Pancreas (tissue), 10 donors: ENCODE data around the gene ISL1. TPM values are rescaled to one million over a fixed set of nuclear protein-coding genes. Genes with fewer than 3 reads are reported as not detected.

Experiments used
- ATAC-seq, 4 donors: fragments of 200-7000 bp; cut with Tn5 transposase; one replicate each; pipeline versions ENCODE4 v1.8.0 to v1.9.1; 2020; ENCODE audit warnings: mild to moderate bottlenecking in 4 of 4, moderate library complexity in 4 of 4
- DNase-seq, 6 donors: peaks; one replicate each; pipeline ENCODE4 v3.0.0-alpha.2; 2020
- FAIRE-seq: peaks from 2 replicates; lab custom pipeline; 2012; peaks lifted over from hg19 to GRCh38; lab: Jason Lieb, UNC
- H3K27ac ChIP-seq, 4 donors: fragments of 200-600 bp; sonication (generic); 1 replicate in 3 of 4; 2 replicates in 1 of 4; pipeline versions ENCODE4 v1.5.0 to v1.8.0; 2020
- H3K27me3 ChIP-seq, 4 donors: fragments of 200-600 bp; one replicate each; pipeline ENCODE4 v1.8.0; 2021
- H3K36me3 ChIP-seq, 3 donors: fragments of 200-600 bp; sonication (generic) in 1 of 3; one replicate each; pipeline versions ENCODE4 v1.5.0 to v1.8.0; 2020 to 2021
- H3K4me1 ChIP-seq, 3 donors: fragments of 200-600 bp; one replicate each; pipeline ENCODE4 v1.8.0; 2021
- H3K4me3 ChIP-seq, 4 donors: fragments of 200-600 bp; sonication (generic) in 2 of 4; one replicate each; pipeline versions ENCODE4 v1.5.0 to v1.8.0; 2020 to 2021
- H3K9me3 ChIP-seq, 4 donors: fragments of 200-600 bp; one replicate each; pipeline ENCODE4 v1.8.0; 2021
- WGBS, 2 donors: extraction: QIAGEN DNeasy Blood & Tissue Kit; methylation state at CpG; one replicate each; pipeline ENCODE4 v1.1.7; 2013; 5-methylcytosine and 5-hydroxymethylcytosine counted together
- intact Hi-C, 3 donors: fragments of 100-400 bp; cut with DNase I; formaldehyde crosslinking; loops; one replicate each; pipeline versions ENCODE4 v1.11.1 to v1.14.2; 2022
- polyA plus RNA-seq, 2 donors: library from polyadenylated mRNA; stranded (reverse); fragments of 200-250 nt; gene quantifications; one replicate each; pipeline ENCODE4 v1.2.3, GENCODE V29; 2013
- total RNA-seq, 6 donors: library from RNA; stranded (reverse); fragmentation: NEBNext Ultra II Directional in 4 of 6; extraction: Animal tissue kit (Norgen Biotek cat#: 25700) in 4 of 6; gene quantifications; one replicate each; pipeline versions ENCODE4 v1.2.1 to v1.2.4, GENCODE V29; 2021 to 2023
- TF ChIP-seq, protein P1 (sequence below), 4 donors: fragments of 200-600 bp; sonication (generic) in 3 of 4; IDR thresholded peaks; one replicate each; pipeline versions ENCODE4 v1.5.0 to v1.8.0; 2021; ENCODE audit warnings: antibody characterized with exemption in 4 of 4
- donor health status: healthy with polysubstance abuse.
- donor health status: DM: no; HTN: no; CAD: no; lungs with moderate emphysema.
- donor health status: DM: no; HTN: no; CAD: no.
- donor health status: control.
- donor health status: control.
- donor health status: Bipolar disorder and iron deficiency.
- donor health status: DM: yes; HTN: yes; CAD: no.
- donor health status: DM: no; HTN: no; CAD: no.
- donor health status: DM: no; HTN: no; CAD: no.
- donor health status: DM: yes; HTN: yes; CAD: no.

The ISL1 gene
- total and polyA plus RNA-seq, 8 donors: 0.93 to 30.5 (median 2.9) TPM

DNA sequence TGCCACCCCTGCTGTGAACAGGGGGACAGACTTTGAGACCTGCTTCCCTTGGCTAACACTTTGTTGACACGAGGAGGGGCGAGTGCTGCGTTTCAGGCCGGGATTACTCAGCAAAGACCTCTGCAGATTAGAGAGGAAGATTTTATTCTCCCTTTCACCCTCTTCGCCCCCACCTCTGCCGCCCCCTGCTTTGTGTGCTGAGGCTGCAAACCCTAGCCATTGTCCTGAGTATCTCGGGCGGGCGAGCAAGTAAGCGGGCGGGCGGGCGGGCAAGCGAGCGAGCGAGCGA is 6.0 kb downstream of the ISL1 start:
- H3K27me3 ChIP-seq: peaks cover 0 to 65% (median 0%) of the 10 kb centered on the region in 4 donors
- WGBS, 2 donors: 1 to 4% methylated on average over 10 to 17 of the region's 17 CpGs
- no peaks in the 10 kb centered on the region for H3K4me1 ChIP-seq
- no peaks in the 10 kb centered on the region for H3K9me3 ChIP-seq
- ATAC-seq: peak in 1 of 4 donors; percentile 4
- H3K27ac ChIP-seq: peak overlapping the region in 1 of 4 donors; percentile 20
- TF ChIP-seq, protein P1, sequence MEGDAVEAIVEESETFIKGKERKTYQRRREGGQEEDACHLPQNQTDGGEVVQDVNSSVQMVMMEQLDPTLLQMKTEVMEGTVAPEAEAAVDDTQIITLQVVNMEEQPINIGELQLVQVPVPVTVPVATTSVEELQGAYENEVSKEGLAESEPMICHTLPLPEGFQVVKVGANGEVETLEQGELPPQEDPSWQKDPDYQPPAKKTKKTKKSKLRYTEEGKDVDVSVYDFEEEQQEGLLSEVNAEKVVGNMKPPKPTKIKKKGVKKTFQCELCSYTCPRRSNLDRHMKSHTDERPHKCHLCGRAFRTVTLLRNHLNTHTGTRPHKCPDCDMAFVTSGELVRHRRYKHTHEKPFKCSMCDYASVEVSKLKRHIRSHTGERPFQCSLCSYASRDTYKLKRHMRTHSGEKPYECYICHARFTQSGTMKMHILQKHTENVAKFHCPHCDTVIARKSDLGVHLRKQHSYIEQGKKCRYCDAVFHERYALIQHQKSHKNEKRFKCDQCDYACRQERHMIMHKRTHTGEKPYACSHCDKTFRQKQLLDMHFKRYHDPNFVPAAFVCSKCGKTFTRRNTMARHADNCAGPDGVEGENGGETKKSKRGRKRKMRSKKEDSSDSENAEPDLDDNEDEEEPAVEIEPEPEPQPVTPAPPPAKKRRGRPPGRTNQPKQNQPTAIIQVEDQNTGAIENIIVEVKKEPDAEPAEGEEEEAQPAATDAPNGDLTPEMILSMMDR (IDR thresholded peaks at IDR 0.05): no peak
- H3K4me3 ChIP-seq: peak overlapping the region in 2 of 4 donors; percentile 4 to 22
- H3K36me3 ChIP-seq: no peaks in the 10 kb centered on the region
- intact Hi-C loops: no loop called here
- no peak for FAIRE-seq
- no peak for DNase-seq

DNA sequence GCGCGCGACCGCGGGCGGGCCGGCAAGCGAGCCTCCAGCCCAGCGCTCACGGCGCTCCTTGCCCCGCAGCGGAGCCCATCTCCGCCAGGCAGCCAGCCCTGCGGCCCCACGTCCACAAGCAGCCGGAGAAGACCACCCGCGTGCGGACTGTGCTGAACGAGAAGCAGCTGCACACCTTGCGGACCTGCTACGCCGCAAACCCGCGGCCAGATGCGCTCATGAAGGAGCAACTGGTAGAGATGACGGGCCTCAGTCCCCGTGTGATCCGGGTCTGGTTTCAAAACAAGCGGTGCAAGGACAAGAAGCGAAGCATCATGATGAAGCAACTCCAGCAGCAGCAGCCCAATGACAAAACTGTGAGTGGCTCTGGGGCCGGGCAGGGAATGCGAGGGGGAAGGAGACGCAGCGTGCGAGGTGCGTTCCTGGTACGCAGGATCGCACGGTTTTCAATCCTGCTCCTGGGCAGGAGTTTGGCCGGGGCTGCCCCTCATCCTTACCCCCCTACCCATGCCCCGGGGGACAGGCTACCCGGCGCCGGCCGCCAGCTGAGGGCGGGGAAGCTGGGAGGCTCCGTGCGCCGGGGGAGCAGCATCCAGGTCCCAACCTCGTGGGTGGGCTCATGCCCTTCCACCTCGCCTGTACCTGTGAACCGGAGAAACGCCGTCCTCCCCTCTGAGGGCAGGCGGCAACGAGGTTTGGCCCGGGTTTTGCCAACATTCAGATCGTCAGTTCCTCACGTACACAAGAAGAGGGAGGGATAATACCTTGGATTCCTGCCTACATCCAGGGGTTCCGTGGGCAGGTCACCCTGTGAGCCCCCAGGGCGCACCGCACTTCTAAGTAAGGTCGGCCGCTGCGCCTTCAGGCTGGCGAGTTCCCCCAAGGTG is 6.6 kb downstream of the ISL1 start:
- Histone ChIP-seq H3K9me3 (no peaks in the 10 kb centered on the region), H3K4me3 (peak overlapping the region in 2 of 4 donors; percentile 4 to 22), H3K27me3 (peaks cover 0 to 64% (median 0%) of the 10 kb centered on the region in 4 donors), H3K36me3 (no peaks in the 10 kb centered on the region), H3K4me1 (no peaks in the 10 kb centered on the region), H3K27ac (peak overlapping the region in 1 of 4 donors; percentile 20)
- ATAC-seq (peak in 2 of 4 donors; percentile 5 to 7), DNase-seq (peak in 1 of 6 donors; percentile 52), FAIRE-seq (no peak)
- intact Hi-C loops: no loop called here
- TF ChIP-seq, protein P1 (IDR thresholded peaks at IDR 0.05): no peak
- WGBS, 2 donors: 5 to 6% methylated on average over 63 to 68 of the region's 68 CpGs

DNA sequence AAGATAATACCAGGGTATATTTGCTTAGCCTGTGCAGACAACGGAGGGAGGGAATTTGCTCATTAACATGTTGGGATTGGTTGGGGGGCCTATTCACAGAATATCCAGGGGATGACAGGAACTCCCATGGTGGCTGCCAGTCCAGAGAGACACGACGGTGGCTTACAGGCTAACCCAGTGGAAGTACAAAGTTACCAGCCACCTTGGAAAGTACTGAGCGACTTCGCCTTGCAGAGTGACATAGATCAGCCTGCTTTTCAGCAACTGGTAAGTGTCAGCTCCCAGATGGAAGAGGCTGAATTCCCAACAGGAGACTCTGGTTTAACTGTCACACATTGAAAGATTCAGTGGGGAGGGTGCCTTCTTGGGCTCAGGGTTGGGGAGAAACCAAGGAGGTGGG is 7.9 kb downstream of the ISL1 start:
- Histone ChIP-seq H3K27me3 (peaks cover 0 to 51% (median 0%) of the 10 kb centered on the region in 4 donors), H3K4me1 (no peaks in the 10 kb centered on the region), H3K27ac (no peak overlapping the region), H3K4me3 (no peak overlapping the region), H3K9me3 (no peaks in the 10 kb centered on the region), H3K36me3 (no peaks in the 10 kb centered on the region)
- TF ChIP-seq, protein P1 (IDR thresholded peaks at IDR 0.05): no peak
- DNase-seq (no peak), ATAC-seq (peak in 1 of 4 donors; percentile 5), FAIRE-seq (no peak)
- intact Hi-C loops: no loop called here
- WGBS, 2 donors: 19 to 22% methylated on average over 5 of the region's 5 CpGs

DNA sequence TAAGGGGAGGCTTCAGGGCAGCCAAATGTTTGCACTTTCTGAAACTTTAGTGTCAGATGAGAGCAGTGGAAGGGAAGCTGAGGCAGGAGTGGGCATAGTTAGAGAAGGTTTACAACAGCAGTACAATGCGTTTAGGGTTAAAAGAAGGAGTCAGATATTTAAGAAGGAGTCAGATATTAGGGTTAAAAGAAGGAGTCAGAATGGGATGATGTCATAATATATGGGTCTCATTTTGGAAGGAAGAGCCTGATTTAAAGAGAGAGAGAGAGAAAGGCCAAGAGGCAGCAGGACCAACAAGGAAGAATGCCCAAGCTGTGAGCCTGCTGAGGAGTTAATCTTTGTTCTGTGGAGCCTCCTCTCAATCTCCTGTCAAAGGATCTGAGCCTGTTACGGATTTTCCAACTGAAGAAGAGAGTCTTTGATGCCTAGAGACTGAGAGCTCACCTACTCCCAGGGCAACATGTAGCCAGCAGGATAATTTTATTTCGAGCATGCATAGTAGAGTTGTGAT is 9.5 kb downstream of the ISL1 start:
- intact Hi-C loops: no loop called here
- FAIRE-seq (no peak), DNase-seq (no peak), ATAC-seq (no peak)
- TF ChIP-seq, protein P1 (IDR thresholded peaks at IDR 0.05): no peak
- Histone ChIP-seq H3K4me1 (no peaks in the 10 kb centered on the region), H3K36me3 (no peaks in the 10 kb centered on the region), H3K27ac (no peak overlapping the region), H3K4me3 (no peak overlapping the region), H3K9me3 (no peaks in the 10 kb centered on the region), H3K27me3 (peaks cover 0 to 49% (median 0%) of the 10 kb centered on the region in 4 donors)
- 12 to 13% methylated on average over 3 of the region's 3 CpGs for WGBS, 2 donors

DNA sequence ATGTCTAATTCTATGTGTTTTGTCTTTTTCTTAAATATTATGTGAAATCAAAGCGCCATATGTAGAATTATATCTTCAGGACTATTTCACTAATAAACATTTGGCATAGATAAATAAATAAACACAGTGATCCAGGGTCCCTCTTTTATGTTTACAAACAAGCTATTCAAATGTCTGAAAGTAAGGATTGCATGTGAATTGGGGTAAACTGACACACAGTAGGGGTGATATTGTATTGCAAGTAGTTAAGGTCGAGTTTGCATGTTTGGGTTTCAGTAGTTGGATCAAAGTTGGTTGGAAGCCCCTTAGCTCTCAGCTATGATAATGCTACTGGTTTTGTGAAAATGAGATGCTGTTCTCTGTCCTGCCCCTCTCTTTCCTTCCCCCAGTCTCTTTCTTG is 11.4 kb downstream of the ISL1 start:
- TF ChIP-seq, protein P1 (IDR thresholded peaks at IDR 0.05): no peak
- Histone ChIP-seq H3K36me3 (no peaks in the 10 kb centered on the region), H3K9me3 (no peaks in the 10 kb centered on the region), H3K27me3 (peaks cover 0 to 50% (median 0%) of the 10 kb centered on the region in 4 donors), H3K4me1 (no peaks in the 10 kb centered on the region), H3K27ac (no peak overlapping the region), H3K4me3 (no peak overlapping the region)
- intact Hi-C loops: no loop called here
- no peak for FAIRE-seq
- no peak for ATAC-seq
- WGBS, 2 donors: 18 to 22% methylated on average over 2 of the region's 2 CpGs
- DNase-seq: no peak
